ENCODE results near the gene ABLIM3.

Gene ABLIM3

DNA sequence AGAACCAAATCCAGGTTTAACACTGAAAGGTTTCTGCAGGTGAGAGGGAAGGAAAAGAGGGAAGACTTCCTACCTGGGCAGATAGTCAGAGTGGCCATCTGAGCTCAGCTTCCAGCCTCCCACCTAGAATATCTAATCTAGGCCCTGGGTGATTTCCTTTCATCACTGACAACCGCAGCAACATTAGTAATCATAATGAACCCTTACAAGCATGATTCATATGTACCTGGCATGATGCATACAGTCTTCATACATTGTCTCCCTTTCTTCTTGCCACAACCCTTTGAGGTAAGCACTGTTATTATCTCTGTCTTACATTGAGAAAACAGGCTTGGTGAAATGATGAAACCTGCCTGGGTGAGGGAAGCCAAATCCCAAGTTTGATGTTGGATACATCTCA is 143.9 kb downstream of the ABLIM3 start:
- in situ Hi-C loops (cut with HindIII; ENCODE audit: low pct_ligation_motif_present, low sequenced_read_pairs), result no loop called here

DNA sequence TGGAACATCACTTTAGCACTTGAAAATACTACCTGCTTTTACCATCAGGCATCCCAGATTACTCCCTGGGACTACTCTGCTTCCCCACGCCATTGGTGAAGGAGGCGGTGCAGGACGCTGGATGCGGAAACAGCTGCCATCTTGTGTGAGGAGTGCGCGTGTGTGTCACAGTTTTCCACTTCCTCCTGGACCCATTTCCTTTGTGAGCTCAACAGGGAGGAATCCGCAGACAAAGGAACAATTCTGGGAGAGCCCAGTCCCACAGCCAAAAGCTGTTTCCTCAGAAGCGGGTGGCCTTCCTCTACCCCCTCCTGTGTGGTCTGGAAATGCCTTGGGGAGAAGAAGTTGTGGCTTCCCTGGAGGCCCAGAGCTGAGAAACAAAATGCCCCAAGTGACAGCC is 147.1 kb downstream of the ABLIM3 start:
- H3K4me3 ChIP-seq (ENCODE audit: low read depth, low read length), result no peak overlapping the region
- H3K36me3 ChIP-seq (replicated peaks), result no peaks in the 10 kb centered on the region
- no peaks in the 10 kb centered on the region for H3K27me3 ChIP-seq (replicated peaks)
- DNase-seq, result no peak
- H3K27ac ChIP-seq, result no peak overlapping the region
- TF ChIP-seq, protein P1, sequence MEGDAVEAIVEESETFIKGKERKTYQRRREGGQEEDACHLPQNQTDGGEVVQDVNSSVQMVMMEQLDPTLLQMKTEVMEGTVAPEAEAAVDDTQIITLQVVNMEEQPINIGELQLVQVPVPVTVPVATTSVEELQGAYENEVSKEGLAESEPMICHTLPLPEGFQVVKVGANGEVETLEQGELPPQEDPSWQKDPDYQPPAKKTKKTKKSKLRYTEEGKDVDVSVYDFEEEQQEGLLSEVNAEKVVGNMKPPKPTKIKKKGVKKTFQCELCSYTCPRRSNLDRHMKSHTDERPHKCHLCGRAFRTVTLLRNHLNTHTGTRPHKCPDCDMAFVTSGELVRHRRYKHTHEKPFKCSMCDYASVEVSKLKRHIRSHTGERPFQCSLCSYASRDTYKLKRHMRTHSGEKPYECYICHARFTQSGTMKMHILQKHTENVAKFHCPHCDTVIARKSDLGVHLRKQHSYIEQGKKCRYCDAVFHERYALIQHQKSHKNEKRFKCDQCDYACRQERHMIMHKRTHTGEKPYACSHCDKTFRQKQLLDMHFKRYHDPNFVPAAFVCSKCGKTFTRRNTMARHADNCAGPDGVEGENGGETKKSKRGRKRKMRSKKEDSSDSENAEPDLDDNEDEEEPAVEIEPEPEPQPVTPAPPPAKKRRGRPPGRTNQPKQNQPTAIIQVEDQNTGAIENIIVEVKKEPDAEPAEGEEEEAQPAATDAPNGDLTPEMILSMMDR (IDR thresholded peaks at IDR 0.05; ENCODE audit: low read depth, low read length, missing control alignments), result no peak
- in situ Hi-C loops (cut with HindIII; ENCODE audit: low pct_ligation_motif_present, low sequenced_read_pairs), result no loop called here

More for the DNA sequence above, 143.9 kb downstream of the ABLIM3 start:
- no peaks in the 10 kb centered on the region for H3K36me3 ChIP-seq (replicated peaks)
- TF ChIP-seq, protein P1 (IDR thresholded peaks at IDR 0.05; ENCODE audit: low read depth, low read length, missing control alignments), result no peak
- no peak overlapping the region for H3K27ac ChIP-seq
- DNase-seq, result no peak
- no peaks in the 10 kb centered on the region for H3K27me3 ChIP-seq (replicated peaks)
- H3K4me3 ChIP-seq (ENCODE audit: low read depth, low read length), result no peak overlapping the region

DNA sequence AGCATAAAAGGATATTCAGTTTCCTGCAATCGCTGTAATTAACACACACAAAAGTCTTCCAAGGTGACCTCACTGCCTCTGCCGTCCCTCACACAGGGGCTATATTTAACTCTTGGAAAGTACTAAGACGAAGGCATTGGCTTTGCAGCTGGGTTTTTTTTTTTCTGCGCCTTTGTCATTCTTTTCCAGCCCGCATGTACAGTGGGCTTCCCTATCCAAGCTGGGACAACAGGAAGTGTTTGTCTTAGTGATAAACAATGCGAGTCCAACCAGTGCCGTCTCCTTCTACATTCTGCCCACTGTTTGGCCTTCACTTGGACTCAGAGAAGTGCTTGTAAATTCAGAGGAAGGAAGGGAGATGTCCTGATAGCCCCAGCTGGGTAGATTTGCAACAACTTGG is 148.0 kb downstream of the ABLIM3 start:
- no peak for DNase-seq

DNA sequence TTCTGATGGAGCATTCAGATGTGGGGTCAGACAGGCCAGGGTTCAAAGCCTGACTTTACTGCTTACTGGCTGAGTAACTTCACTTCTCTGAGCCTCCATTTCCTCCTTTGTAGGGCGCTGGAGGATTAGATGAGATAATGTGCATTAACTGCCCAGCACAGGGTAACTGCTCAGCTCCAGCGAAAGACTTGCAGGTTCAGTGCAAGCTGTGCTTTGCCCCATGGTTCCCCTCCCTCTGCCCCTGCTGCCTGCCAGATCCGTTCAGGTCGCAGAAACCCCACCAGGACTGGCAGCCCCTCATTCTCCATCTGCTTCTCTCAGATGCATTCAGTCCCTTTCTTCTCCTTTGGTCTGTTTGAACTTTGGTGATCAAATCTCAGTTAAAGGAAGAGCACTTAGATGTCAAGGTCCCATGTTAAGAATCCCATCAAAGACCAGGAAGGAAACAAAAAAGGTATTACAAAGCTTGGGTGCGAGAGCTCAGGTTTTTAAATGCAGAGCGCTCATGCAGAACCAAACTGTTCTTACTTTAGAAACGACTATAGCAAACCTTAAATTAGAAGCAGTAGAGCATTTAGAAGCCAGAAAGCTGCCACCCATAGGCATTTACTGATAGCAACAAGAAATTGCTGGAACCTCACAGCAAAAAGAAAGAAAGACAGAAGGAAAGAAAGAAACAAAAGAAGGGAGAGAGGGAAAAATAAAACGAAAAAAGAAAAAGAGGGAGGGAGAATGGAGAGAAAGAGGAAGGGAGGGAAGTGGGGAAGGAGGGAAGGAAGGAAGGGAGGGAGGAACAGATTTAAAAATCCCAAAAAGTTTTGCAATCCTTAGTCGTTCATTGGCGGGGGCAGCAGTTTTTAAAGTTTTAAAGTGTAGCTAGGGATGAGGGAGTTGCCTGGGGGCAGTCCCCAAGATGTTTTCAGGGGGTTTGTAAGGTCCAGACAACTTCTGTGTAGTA is 153.9 kb downstream of the ABLIM3 start:
- Histone ChIP-seq H3K27ac (no peak overlapping the region), H3K4me3 (ENCODE audit: low read depth, low read length) (no peak overlapping the region), H3K36me3 (replicated peaks) (no peaks in the 10 kb centered on the region), H3K27me3 (replicated peaks) (no peaks in the 10 kb centered on the region)
- no peak for DNase-seq
- in situ Hi-C loops (cut with HindIII; ENCODE audit: low pct_ligation_motif_present, low sequenced_read_pairs), result no loop called here
- TF ChIP-seq, protein P1 (IDR thresholded peaks at IDR 0.05; ENCODE audit: low read depth, low read length, missing control alignments), result no peak

More for the DNA sequence above, 148.0 kb downstream of the ABLIM3 start:
- in situ Hi-C loops (cut with HindIII; ENCODE audit: low pct_ligation_motif_present, low sequenced_read_pairs), result no loop called here
- Histone ChIP-seq H3K4me3 (ENCODE audit: low read depth, low read length) (no peak overlapping the region), H3K36me3 (replicated peaks) (no peaks in the 10 kb centered on the region), H3K27me3 (replicated peaks) (no peaks in the 10 kb centered on the region), H3K27ac (no peak overlapping the region)
- TF ChIP-seq, protein P1 (IDR thresholded peaks at IDR 0.05; ENCODE audit: low read depth, low read length, missing control alignments), result no peak

DNA sequence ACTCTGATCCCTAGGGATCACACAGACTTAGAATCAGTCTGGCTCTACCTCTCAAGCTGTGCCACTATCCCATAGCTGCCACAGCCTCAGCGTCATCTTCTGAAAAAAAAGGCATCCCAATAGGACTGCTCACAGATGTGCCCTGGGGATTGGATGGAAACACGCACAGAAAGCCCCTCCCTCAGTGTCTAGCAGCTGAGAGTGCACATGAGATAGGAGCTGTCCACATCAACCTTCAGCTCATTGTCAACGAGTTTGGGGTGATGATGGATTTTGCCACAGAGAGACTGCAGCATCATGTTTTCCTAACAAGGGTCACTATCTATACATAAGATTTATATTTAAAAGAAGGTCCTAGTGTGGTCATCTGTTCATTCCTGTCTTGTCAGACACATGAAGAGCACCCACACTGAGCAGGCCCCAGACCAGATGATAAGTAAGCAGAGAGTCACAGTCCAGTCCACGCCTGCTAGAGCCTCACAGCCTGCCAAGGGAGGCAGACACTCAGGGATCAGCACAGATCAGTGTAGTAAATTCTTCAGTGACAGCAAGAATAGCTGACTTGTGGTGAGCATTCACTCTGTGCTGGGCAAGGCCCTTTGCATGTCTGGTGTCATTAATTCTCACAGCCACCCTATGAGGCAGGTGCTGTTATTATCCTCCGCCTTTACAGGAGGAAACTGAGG is 156.2 kb downstream of the ABLIM3 start:
- Histone ChIP-seq H3K4me3 (ENCODE audit: low read depth, low read length) (no peak overlapping the region), H3K27me3 (replicated peaks) (no peaks in the 10 kb centered on the region), H3K36me3 (replicated peaks) (no peaks in the 10 kb centered on the region), H3K27ac (no peak overlapping the region)
- no peak for DNase-seq
- TF ChIP-seq, protein P1 (IDR thresholded peaks at IDR 0.05; ENCODE audit: low read depth, low read length, missing control alignments), result no peak
- in situ Hi-C loops (cut with HindIII; ENCODE audit: low pct_ligation_motif_present, low sequenced_read_pairs), result no loop called here
